Tibial artery (tissue), 4 donors: Measurements from ENCODE around the gene MICU2.

Experiments
- DNase-seq, 2 donors: peaks; one replicate each; pipeline ENCODE4 v3.0.0-alpha.2; 2019
- H3K27ac ChIP-seq, 2 donors: fragments of 200-600 bp; sonication (generic) in 1 of 2; 1 replicate in 1 of 2; 2 replicates in 1 of 2; pipeline ENCODE4 v1.5.1; 2018 to 2019; ENCODE audit warnings: mild to moderate bottlenecking in 1 of 2
- H3K27me3 ChIP-seq, 2 donors: fragments of 200-600 bp; sonication (generic) in 1 of 2; one replicate each; pipeline versions ENCODE4 v1.5.1 to v1.6.0; 2016 to 2019
- H3K36me3 ChIP-seq, 3 donors: fragments of 200-600 bp; sonication (generic) in 2 of 3; one replicate each; pipeline ENCODE4 v1.5.1; 2016 to 2019; ENCODE audit warnings: mild to moderate bottlenecking in 2 of 3
- H3K4me1 ChIP-seq, 4 donors: fragments of 200-600 bp; sonication (generic) in 2 of 4; 1 replicate in 3 of 4; 2 replicates in 1 of 4; pipeline ENCODE4 v1.5.1; 2016 to 2019
- H3K4me3 ChIP-seq, 2 donors: fragments of 200-600 bp; sonication (generic) in 1 of 2; 1 replicate in 1 of 2; 2 replicates in 1 of 2; pipeline ENCODE4 v1.5.1; 2018 to 2019; ENCODE audit warnings: mild to moderate bottlenecking in 2 of 2
- H3K9me3 ChIP-seq, 3 donors: fragments of 200-600 bp; sonication (generic) in 1 of 3; one replicate each; pipeline ENCODE4 v1.5.1; 2016 to 2019
- CTCF ChIP-seq, 2 experiments: fragments of 200-600 bp in 1 of 2; fragments of 450-650 bp in 1 of 2; IDR thresholded peaks; one replicate each; pipeline ENCODE4 v1.5.1; 2017 to 2019; ENCODE audit warnings: antibody characterized with exemption in 2 of 2, mild to moderate bottlenecking in 1 of 2, moderate library complexity in 1 of 2
- intact Hi-C: fragments of 100-400 bp; cut with DNase I; formaldehyde crosslinking; loops from one replicate; pipeline ENCODE4 v1.15.0; 2023; ENCODE audit warnings: low total_unique reads

The MICU2 gene

GRCh38 chr13:21453387-21454081 lies 150.4 kb downstream of the MICU2 start:
- Histone ChIP-seq H3K9me3 (no peaks in the 10 kb centered on the region), H3K36me3 (no peaks in the 10 kb centered on the region), H3K4me1 (peaks cover 0 to 19% (median 7%) of the 10 kb centered on the region in 4 donors), H3K4me3 (no peak overlapping the region), H3K27ac (no peak overlapping the region), H3K27me3 (no peaks in the 10 kb centered on the region)
- no peak for TF ChIP-seq CTCF (IDR thresholded peaks at IDR 0.05)
- intact Hi-C loops, result no loop called here
- no peak for DNase-seq

- no peak for DNase-seq
- no peak for TF ChIP-seq CTCF (IDR thresholded peaks at IDR 0.05)
- Histone ChIP-seq H3K36me3 (no peaks in the 10 kb centered on the region), H3K4me3 (no peak overlapping the region), H3K4me1 (peaks cover 0 to 3% (median 0%) of the 10 kb centered on the region in 4 donors), H3K9me3 (no peaks in the 10 kb centered on the region), H3K27ac (no peak overlapping the region), H3K27me3 (no peaks in the 10 kb centered on the region)
- intact Hi-C loops, result no loop called here
Measured at GRCh38 chr13:21450936-21451335, 153.0 kb downstream of the MICU2 start.

- Histone ChIP-seq H3K4me1 (peaks cover 0 to 13% (median 0%) of the 10 kb centered on the region in 4 donors), H3K36me3 (no peaks in the 10 kb centered on the region), H3K4me3 (no peak overlapping the region), H3K27ac (no peak overlapping the region), H3K9me3 (no peaks in the 10 kb centered on the region), H3K27me3 (no peaks in the 10 kb centered on the region)
- DNase-seq, result no peak
- intact Hi-C loops, result no loop called here
- TF ChIP-seq CTCF (IDR thresholded peaks at IDR 0.05), result no peak
Measured at GRCh38 chr13:21446656-21447055, 157.3 kb downstream of the MICU2 start.

GRCh38 chr13:21445759-21446158 lies 158.2 kb downstream of the MICU2 start:
- no peaks in the 10 kb centered on the region for H3K9me3 ChIP-seq
- no peak for DNase-seq
- TF ChIP-seq CTCF (IDR thresholded peaks at IDR 0.05), result no peak
- no peaks in the 10 kb centered on the region for H3K36me3 ChIP-seq
- intact Hi-C loops, result no loop called here
- H3K27ac ChIP-seq, result no peak overlapping the region
- no peak overlapping the region for H3K4me3 ChIP-seq
- peaks cover 0 to 13% (median 0%) of the 10 kb centered on the region in 4 donors for H3K4me1 ChIP-seq
- H3K27me3 ChIP-seq, result no peaks in the 10 kb centered on the region

GRCh38 chr13:21443171-21443570 lies 160.8 kb downstream of the MICU2 start:
- Histone ChIP-seq H3K27me3 (no peaks in the 10 kb centered on the region), H3K9me3 (peaks cover 0 to under 1% (median 0%) of the 10 kb centered on the region in 3 donors), H3K36me3 (no peaks in the 10 kb centered on the region), H3K4me3 (no peak overlapping the region), H3K4me1 (peaks cover 0 to 10% (median 0%) of the 10 kb centered on the region in 4 donors), H3K27ac (no peak overlapping the region)
- no peak for DNase-seq
- TF ChIP-seq CTCF (IDR thresholded peaks at IDR 0.05), result no peak
- intact Hi-C loops, result no loop called here
